Liver (tissue), 3 donors: ENCODE data around the gene TBC1D21.

ENCODE experiments used
- CTCF ChIP-seq: fragments of 150-350 bp; IDR thresholded peaks from 2 replicates; pipeline ENCODE4 v1.5.1; 2017; ENCODE audit warnings: improper control_type of control experiment, low read depth, low read length; ENCODE audit not compliant: missing input control
- EGR1 ChIP-seq, 2 donors: IDR thresholded peaks; 2 replicates each; pipeline ENCODE4 v1.6.1; 2016 to 2018; ENCODE audit warnings: antibody characterized with exemption in 2 of 2, low read depth in 2 of 2
- GABPA ChIP-seq, 2 donors: IDR thresholded peaks in 1 of 2; conservative IDR thresholded peaks in 1 of 2; 2 replicates each; pipeline ENCODE4 v1.6.1; 2016; ENCODE audit warnings: antibody characterized with exemption in 2 of 2, mild to moderate bottlenecking in 1 of 2, moderate library complexity in 1 of 2
- JUND ChIP-seq, 2 donors: IDR thresholded peaks; 2 replicates each; pipeline ENCODE4 v1.6.1; 2016; ENCODE audit warnings: antibody characterized with exemption in 2 of 2
- MAX ChIP-seq: IDR thresholded peaks from 2 replicates; pipeline ENCODE4 v1.6.1; 2016; ENCODE audit warnings: antibody characterized with exemption
- NR2F2 ChIP-seq: IDR thresholded peaks from 2 replicates; pipeline ENCODE4 v1.6.1; 2016; ENCODE audit warnings: antibody characterized with exemption
- RAD21 ChIP-seq, 2 donors: IDR thresholded peaks; 2 replicates each; pipeline ENCODE4 v1.6.1; 2016; ENCODE audit warnings: antibody characterized with exemption in 2 of 2, mild to moderate bottlenecking in 2 of 2
- RXRA ChIP-seq, 2 donors: IDR thresholded peaks; 2 replicates each; pipeline ENCODE4 v1.6.1; 2017 to 2018; ENCODE audit warnings: antibody characterized with exemption in 2 of 2, mild to moderate bottlenecking in 1 of 2
- SP1 ChIP-seq: IDR thresholded peaks from 2 replicates; pipeline ENCODE4 v1.6.1; 2018; ENCODE audit warnings: antibody characterized with exemption, mild to moderate bottlenecking
- TAF1 ChIP-seq: conservative IDR thresholded peaks from 2 replicates; pipeline ENCODE4 v1.6.1; 2016; ENCODE audit warnings: antibody characterized with exemption, mild to moderate bottlenecking
- YY1 ChIP-seq: IDR thresholded peaks from 2 replicates; pipeline ENCODE4 v1.6.1; 2016; ENCODE audit warnings: antibody characterized with exemption, mild to moderate bottlenecking
- ZBTB33 ChIP-seq: IDR thresholded peaks from 2 replicates; pipeline ENCODE4 v1.6.1; 2016; ENCODE audit warnings: antibody characterized with exemption
- TF ChIP-seq, protein P1 (sequence below): IDR thresholded peaks from 2 replicates; pipeline ENCODE4 v1.6.1; 2016; ENCODE audit warnings: antibody characterized with exemption, mild to moderate bottlenecking
- donor health status: healthy.
- donor health status: healthy.

- TF ChIP-seq EGR1 (IDR thresholded peaks at IDR 0.05; ENCODE audit: low read depth in 2 of 2) = no peak
- no peak for TF ChIP-seq YY1
- no peak for TF ChIP-seq TAF1
- TF ChIP-seq CTCF = no peak
- TF ChIP-seq RXRA (IDR thresholded peaks at IDR 0.05) = no peak
- TF ChIP-seq, protein P1, sequence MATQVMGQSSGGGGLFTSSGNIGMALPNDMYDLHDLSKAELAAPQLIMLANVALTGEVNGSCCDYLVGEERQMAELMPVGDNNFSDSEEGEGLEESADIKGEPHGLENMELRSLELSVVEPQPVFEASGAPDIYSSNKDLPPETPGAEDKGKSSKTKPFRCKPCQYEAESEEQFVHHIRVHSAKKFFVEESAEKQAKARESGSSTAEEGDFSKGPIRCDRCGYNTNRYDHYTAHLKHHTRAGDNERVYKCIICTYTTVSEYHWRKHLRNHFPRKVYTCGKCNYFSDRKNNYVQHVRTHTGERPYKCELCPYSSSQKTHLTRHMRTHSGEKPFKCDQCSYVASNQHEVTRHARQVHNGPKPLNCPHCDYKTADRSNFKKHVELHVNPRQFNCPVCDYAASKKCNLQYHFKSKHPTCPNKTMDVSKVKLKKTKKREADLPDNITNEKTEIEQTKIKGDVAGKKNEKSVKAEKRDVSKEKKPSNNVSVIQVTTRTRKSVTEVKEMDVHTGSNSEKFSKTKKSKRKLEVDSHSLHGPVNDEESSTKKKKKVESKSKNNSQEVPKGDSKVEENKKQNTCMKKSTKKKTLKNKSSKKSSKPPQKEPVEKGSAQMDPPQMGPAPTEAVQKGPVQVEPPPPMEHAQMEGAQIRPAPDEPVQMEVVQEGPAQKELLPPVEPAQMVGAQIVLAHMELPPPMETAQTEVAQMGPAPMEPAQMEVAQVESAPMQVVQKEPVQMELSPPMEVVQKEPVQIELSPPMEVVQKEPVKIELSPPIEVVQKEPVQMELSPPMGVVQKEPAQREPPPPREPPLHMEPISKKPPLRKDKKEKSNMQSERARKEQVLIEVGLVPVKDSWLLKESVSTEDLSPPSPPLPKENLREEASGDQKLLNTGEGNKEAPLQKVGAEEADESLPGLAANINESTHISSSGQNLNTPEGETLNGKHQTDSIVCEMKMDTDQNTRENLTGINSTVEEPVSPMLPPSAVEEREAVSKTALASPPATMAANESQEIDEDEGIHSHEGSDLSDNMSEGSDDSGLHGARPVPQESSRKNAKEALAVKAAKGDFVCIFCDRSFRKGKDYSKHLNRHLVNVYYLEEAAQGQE = no peak
- no peak for TF ChIP-seq JUND (IDR thresholded peaks at IDR 0.05)
- no peak for TF ChIP-seq MAX
- no peak for TF ChIP-seq GABPA (IDR thresholded peaks at IDR 0.05 in 1 of 2, conservative IDR thresholded peaks at IDR 0.05 in 1 of 2)
- no peak for TF ChIP-seq RAD21 (IDR thresholded peaks at IDR 0.05)
- no peak for TF ChIP-seq ZBTB33
- no peak for TF ChIP-seq SP1
- no peak for TF ChIP-seq NR2F2
Measured at GRCh38 chr15:73873456-73873855, at the start of gene TBC1D21.
